Loucy (cell line): Measurements from ENCODE around the gene ZNF836.
"Not testable (repeated sequence)": the region's sequence is repeated elsewhere in the genome, so short reads cannot be mapped to it uniquely, and the experiment has no call there.

Source experiments
- H2AFZ ChIP-seq: fragments of 200-600 bp; sonication (generic); 2 replicates; pipeline ENCODE4 v1.6.0; 2016; ENCODE audit warnings: antibody characterized with exemption, mild to moderate bottlenecking, low read length, moderate library complexity
- H3F3A ChIP-seq: fragments of 200-600 bp; 2 replicates; pipeline ENCODE4 v1.6.0; 2016; ENCODE audit warnings: antibody characterized with exemption, low read depth, mild to moderate bottlenecking
- H3K27me3 ChIP-seq: fragments of 200-600 bp; sonication (generic); 2 replicates; pipeline ENCODE4 v1.6.1; 2014; ENCODE audit warnings: low read length, mild to moderate bottlenecking; ENCODE audit not compliant: insufficient read depth, poor library complexity, severe bottlenecking
- H3K36me3 ChIP-seq: fragments of 200-600 bp; sonication (generic); 2 replicates; pipeline ENCODE4 v1.6.1; 2016; ENCODE audit warnings: low read length; ENCODE audit not compliant: insufficient read depth
- H3K4me1 ChIP-seq: fragments of 200-600 bp; sonication (generic); 2 replicates; pipeline ENCODE4 v1.5.1; 2014; ENCODE audit warnings: low read length, mild to moderate bottlenecking; ENCODE audit not compliant: insufficient read depth, poor library complexity, severe bottlenecking
- H3K4me2 ChIP-seq: fragments of 200-600 bp; sonication (generic); 2 replicates; pipeline ENCODE4 v1.6.0; 2014; ENCODE audit warnings: antibody characterized with exemption, low read length, low read depth, mild to moderate bottlenecking; ENCODE audit not compliant: poor library complexity, severe bottlenecking
- H3K4me3 ChIP-seq: fragments of 200-600 bp; sonication (generic); 2 replicates; pipeline ENCODE4 v1.5.1; 2014; ENCODE audit warnings: low read length, mild to moderate bottlenecking, mixed read lengths; ENCODE audit not compliant: poor library complexity, severe bottlenecking
- H3K79me2 ChIP-seq: fragments of 200-600 bp; sonication (generic); 2 replicates; pipeline ENCODE4 v1.6.1; 2014; ENCODE audit warnings: low read length; ENCODE audit not compliant: insufficient read depth
- H3K9ac ChIP-seq: fragments of 200-600 bp; sonication (generic); 2 replicates; pipeline ENCODE4 v1.6.0; 2014; ENCODE audit warnings: mild to moderate bottlenecking, low read depth, low read length, moderate library complexity; ENCODE audit not compliant: poor library complexity, severe bottlenecking
- H3K9me2 ChIP-seq: fragments of 200-600 bp; sonication (generic); replicated peaks from 2 replicates; pipeline ENCODE4 v1.6.1; 2016; ENCODE audit warnings: low read depth, low read length, mixed read lengths
- H3K9me3 ChIP-seq: fragments of 200-600 bp; sonication (generic); 2 replicates; pipeline ENCODE4 v1.6.1; 2014; ENCODE audit warnings: mild to moderate bottlenecking, antibody characterized with exemption, low read length, low read depth; ENCODE audit not compliant: insufficient read depth
- H4K20me1 ChIP-seq: fragments of 200-600 bp; sonication (generic); 2 replicates; pipeline ENCODE4 v1.6.0; 2014; ENCODE audit warnings: antibody characterized with exemption, low read length, mild to moderate bottlenecking; ENCODE audit not compliant: insufficient read depth, poor library complexity, severe bottlenecking
- CTCF ChIP-seq: fragments of 200-600 bp; sonication (generic); conservative IDR thresholded peaks from 2 replicates; pipeline ENCODE4 v1.5.1; 2014; ENCODE audit warnings: mild to moderate bottlenecking, antibody characterized with exemption, low read length
- EZH2phosphoT487 ChIP-seq: fragments of 200-600 bp; IDR thresholded peaks from 2 replicates; pipeline ENCODE4 v1.6.1; 2018; ENCODE audit warnings: antibody characterized with exemption, mild to moderate bottlenecking, moderate library complexity, borderline replicate concordance

ZNF836 gene

GRCh38 chr19:52206481-52206880, 35.1 kb upstream of the ZNF836 start:
- TF ChIP-seq EZH2phosphoT487 (no peak), CTCF (no peak)
- Histone ChIP-seq H3K9me3 (no peaks in the 10 kb centered on the region), H2AFZ (no peak overlapping the region), H3K27me3 (no peaks in the 10 kb centered on the region), H3K4me3 (no peak overlapping the region), H3K4me1 (no peaks in the 10 kb centered on the region), H3K9ac (no peak overlapping the region), H4K20me1 (peaks cover 24% of the 10 kb centered on the region), H3F3A (no peaks in the 10 kb centered on the region), H3K4me2 (no peak overlapping the region), H3K36me3 (peaks cover 94% of the 10 kb centered on the region), H3K9me2 (no peaks in the 10 kb centered on the region), H3K79me2 (peaks cover 33% of the 10 kb centered on the region; the same call in 1 of the 2 replicates)

- peaks cover 68% of the 10 kb centered on the region for H3K79me2 ChIP-seq
- H3K36me3 ChIP-seq, result peaks cover 72% of the 10 kb centered on the region; the same call in 1 of the 2 replicates
- not testable (repeated sequence) for H3F3A ChIP-seq, H3K4me1 ChIP-seq, H3K4me3 ChIP-seq, H2AFZ ChIP-seq, H3K9me2 ChIP-seq, H3K27me3 ChIP-seq, H3K9me3 ChIP-seq, H3K4me2 ChIP-seq, H3K9ac ChIP-seq
- H4K20me1 ChIP-seq, result peaks cover 53% of the 10 kb centered on the region
Measured at GRCh38 chr19:52200755-52201391, 29.5 kb upstream of the ZNF836 start.

- H3K36me3 ChIP-seq, result peaks cover 73% of the 10 kb centered on the region; the same call in 1 of the 2 replicates
- no peak overlapping the region for H2AFZ ChIP-seq
- no peaks in the 10 kb centered on the region for H3K27me3 ChIP-seq
- no peaks in the 10 kb centered on the region for H3F3A ChIP-seq
- no peak overlapping the region for H3K4me2 ChIP-seq
- H3K9me3 ChIP-seq, result no peaks in the 10 kb centered on the region
- no peak overlapping the region for H3K4me3 ChIP-seq
- peaks cover 57% of the 10 kb centered on the region for H4K20me1 ChIP-seq
- peaks cover 76% of the 10 kb centered on the region for H3K79me2 ChIP-seq
- H3K9me2 ChIP-seq, result no peaks in the 10 kb centered on the region
- H3K4me1 ChIP-seq, result no peaks in the 10 kb centered on the region
- TF ChIP-seq CTCF (no peak), EZH2phosphoT487 (no peak)
- no peak overlapping the region for H3K9ac ChIP-seq
Measured at GRCh38 chr19:52200044-52200443, 28.6 kb upstream of the ZNF836 start.

- Histone ChIP-seq H4K20me1 (peaks cover 63% of the 10 kb centered on the region), H3F3A (no peaks in the 10 kb centered on the region)
Measured at GRCh38 chr19:52198678-52199077, 27.3 kb upstream of the ZNF836 start.

More at GRCh38 chr19:52198678-52199077, 27.3 kb upstream of the ZNF836 start:
- Histone ChIP-seq H3K36me3 (peaks cover 61% of the 10 kb centered on the region; the same call in 1 of the 2 replicates), H3K4me2 (no peak overlapping the region), H3K79me2 (peaks cover 85% of the 10 kb centered on the region), H2AFZ (no peak overlapping the region), H3K4me3 (no peak overlapping the region), H3K4me1 (peaks cover 11% of the 10 kb centered on the region), H3K9me2 (no peaks in the 10 kb centered on the region), H3K9ac (no peak overlapping the region), H3K9me3 (no peaks in the 10 kb centered on the region), H3K27me3 (no peaks in the 10 kb centered on the region)
- TF ChIP-seq EZH2phosphoT487 (no peak), CTCF (no peak)
